CD14-positive monocyte (primary cell): ENCODE data around the gene CLTCL1. TPM values are rescaled to one million over a fixed set of nuclear protein-coding genes. Genes with fewer than 3 reads are reported as not detected.
"Not testable (repeated sequence)": the region's sequence is repeated elsewhere in the genome, so short reads cannot be mapped to it uniquely, and the experiment has no call there.

Source experiments
- DNase-seq, 3 donors: peaks; one replicate each; pipeline ENCODE4 v3.0.0-alpha.2; 2011 to 2022
- H2AFZ ChIP-seq: 2 replicates; pipeline ENCODE4 v1.6.0; 2012; ENCODE audit warnings: mild to moderate bottlenecking, low read depth, low read length, inconsistent platforms; ENCODE audit not compliant: insufficient read depth, poor library complexity, severe bottlenecking
- H3K27ac ChIP-seq, 2 donors: 1 replicate in 1 of 2; 2 replicates in 1 of 2; pipeline ENCODE4 v1.5.1; 2012 to 2013; ENCODE audit warnings: low read length in 2 of 2, control low read depth in 1 of 2, inconsistent platforms in 1 of 2, low read depth in 1 of 2, mild to moderate bottlenecking in 1 of 2
- H3K27me3 ChIP-seq, 2 donors: one replicate each; pipeline versions ENCODE4 v1.6.0 to v1.6.1; 2011 to 2013; ENCODE audit warnings: low read length in 2 of 2; ENCODE audit not compliant: control insufficient read depth in 2 of 2, insufficient read depth in 2 of 2
- H3K36me3 ChIP-seq, 2 donors: replicated peaks in 1 of 2; 1 replicate in 1 of 2; 2 replicates in 1 of 2; pipeline versions ENCODE4 v1.5.1 to v1.6.1; 2012 to 2013; ENCODE audit warnings: low read length in 2 of 2, control low read depth in 1 of 2, inconsistent platforms in 1 of 2, mild to moderate bottlenecking in 1 of 2; ENCODE audit not compliant: insufficient read depth in 2 of 2, control insufficient read depth in 1 of 2
- H3K4me1 ChIP-seq, 2 donors: 1 replicate in 1 of 2; 2 replicates in 1 of 2; pipeline versions ENCODE4 v1.5.1 to v1.6.1; 2012 to 2013; ENCODE audit warnings: low read length in 2 of 2, control low read depth in 1 of 2, inconsistent platforms in 1 of 2, mild to moderate bottlenecking in 1 of 2, moderate library complexity in 1 of 2; ENCODE audit not compliant: insufficient read depth in 2 of 2, control insufficient read depth in 1 of 2
- H3K4me2 ChIP-seq: replicated peaks from 2 replicates; pipeline ENCODE3; 2012; ENCODE audit warnings: low read length, moderate library complexity, mild to moderate bottlenecking; ENCODE audit not compliant: poor library complexity, severe bottlenecking; ENCODE audit errors: extremely low read depth
- H3K4me3 ChIP-seq, 3 experiments: fragments of 200-600 bp in 1 of 3; sonication (generic) in 1 of 3; replicated peaks in 1 of 3; 1 replicate in 2 of 3; 2 replicates in 1 of 3; pipeline ENCODE4 v1.5.1; 2011 to 2013; ENCODE audit warnings: low read length in 3 of 3, mild to moderate bottlenecking in 3 of 3, control low read depth in 2 of 3, low read depth in 2 of 3, inconsistent platforms in 1 of 3, moderate library complexity in 1 of 3
- H3K79me2 ChIP-seq: 2 replicates; pipeline ENCODE4 v1.6.0; 2012; ENCODE audit warnings: mild to moderate bottlenecking, control low read depth, inconsistent platforms, low read length, moderate library complexity; ENCODE audit not compliant: insufficient read depth
- H3K9ac ChIP-seq: 2 replicates; pipeline ENCODE4 v1.6.0; 2017; ENCODE audit warnings: low read length, mild to moderate bottlenecking; ENCODE audit not compliant: insufficient read depth, poor library complexity, severe bottlenecking
- H3K9me3 ChIP-seq, 2 donors: replicated peaks in 1 of 2; 1 replicate in 1 of 2; 2 replicates in 1 of 2; pipeline versions ENCODE4 v1.5.1 to v1.6.1; 2012 to 2013; ENCODE audit warnings: low read length in 2 of 2, control low read depth in 1 of 2; ENCODE audit not compliant: control insufficient read depth in 1 of 2, insufficient read depth in 1 of 2
- H4K20me1 ChIP-seq: 2 replicates; pipeline ENCODE4 v1.6.0; 2012; ENCODE audit warnings: mild to moderate bottlenecking, low read length, control low read depth, moderate library complexity; ENCODE audit not compliant: insufficient read depth
- H3K27ac Mint-ChIP-seq, 7 donors: one replicate each; pipeline ENCODE4 v1.8.0; 2020; ENCODE audit warnings: mild to moderate bottlenecking in 7 of 7, mixed read lengths in 7 of 7, moderate library complexity in 6 of 7, inconsistent platforms in 2 of 7
- H3K27me3 Mint-ChIP-seq, 3 donors: one replicate each; pipeline ENCODE4 v1.8.0; 2021 to 2022; ENCODE audit warnings: low read depth in 3 of 3, mild to moderate bottlenecking in 3 of 3, mixed read lengths in 3 of 3, moderate library complexity in 3 of 3, inconsistent platforms in 1 of 3
- H3K36me3 Mint-ChIP-seq, 2 donors: one replicate each; pipeline ENCODE4 v1.8.0; 2020; ENCODE audit warnings: mixed read lengths in 2 of 2, inconsistent platforms in 1 of 2, mild to moderate bottlenecking in 1 of 2
- H3K4me1 Mint-ChIP-seq: one replicate; pipeline ENCODE4 v1.8.0; 2020; ENCODE audit warnings: mild to moderate bottlenecking, mixed read lengths
- H3K4me3 Mint-ChIP-seq, 2 donors: one replicate each; pipeline ENCODE4 v1.8.0; 2020; ENCODE audit warnings: mild to moderate bottlenecking in 2 of 2, mixed read lengths in 2 of 2, moderate library complexity in 1 of 2
- H3K9me3 Mint-ChIP-seq, 7 donors: one replicate each; pipeline ENCODE4 v1.8.0; 2020 to 2022; ENCODE audit warnings: mixed read lengths in 7 of 7, mild to moderate bottlenecking in 6 of 7, moderate library complexity in 6 of 7, inconsistent platforms in 2 of 7
- CTCF ChIP-seq: fragments of 200-600 bp; IDR thresholded peaks from one replicate; pipeline ENCODE4 v1.8.0; 2022; ENCODE audit warnings: antibody characterized with exemption, mild to moderate bottlenecking
- WGBS: methylation state at CpG from one replicate; pipeline ENCODE4 v1.1.5; 2013; ENCODE audit warnings: missing lambda C conversion rate; ENCODE audit not compliant: insufficient coverage; 5-methylcytosine and 5-hydroxymethylcytosine counted together
- intact Hi-C, 2 donors: fragments of 100-400 bp; cut with micrococcal nuclease; formaldehyde crosslinking; loops; one replicate each; pipeline versions ENCODE4 v1.15.0 to v1.15.1; 2023
- polyA plus RNA-seq, 3 donors: library from polyadenylated mRNA; depleted of rRNA in 1 of 3; unstranded in 2 of 3; stranded (reverse) in 1 of 3; fragments of 300-500 nt in 2 of 3; fragments of >200 nt in 1 of 3; fragmentation: Illumina TruSeq in 2 of 3; gene quantifications; 1 replicate in 2 of 3; 2 replicates in 1 of 3; pipeline ENCODE4 v1.2.3, GENCODE V29; 2012 to 2021

CLTCL1 gene
- polyA plus RNA-seq, 3 donors, result 5.1 to 17.0 (median 6.1) TPM

- Histone ChIP-seq H3K4me3 (peak overlapping the region in 1 of 3 experiments; percentile 31), H3K4me1 (no peaks in the 10 kb centered on the region), H3K9me3 (peaks cover 2 to 5% of the 10 kb centered on the region in 2 donors), H4K20me1 (no peaks in the 10 kb centered on the region), H3K79me2 (no peaks in the 10 kb centered on the region), H3K9ac (no peak overlapping the region), H3K36me3 (no peaks in the 10 kb centered on the region), H3K27ac (peak overlapping the region in 1 of 2 donors; percentile 53), H3K4me2 (peak overlapping the region; percentile 37), H3K27me3 (no peaks in the 10 kb centered on the region), H2AFZ (peak overlapping the region; percentile 70)
- no peak overlapping the region for H3K4me3 Mint-ChIP-seq
- intact Hi-C loops, result loop anchor here in 1 of 2 donors (10.0 kb wide), 1 partner anchor 65 kb away; no protein-coding TSS in a partner anchor
- H3K27ac Mint-ChIP-seq, result peak overlapping the region in 1 of 7 donors; percentile 22
- DNase-seq, result no peak
- no peak for TF ChIP-seq CTCF
- WGBS, result 96% methylated on average over 5 of the region's 6 CpGs
- H3K27me3 Mint-ChIP-seq, result peaks cover 0 to 2% (median 0%) of the 10 kb centered on the region in 3 donors
- peaks cover 7% of the 10 kb centered on the region for H3K4me1 Mint-ChIP-seq
- H3K9me3 Mint-ChIP-seq, result peaks cover 2 to 17% (median 9%) of the 10 kb centered on the region in 7 donors
- H3K36me3 Mint-ChIP-seq, result peaks cover 0 to 5% of the 10 kb centered on the region in 2 donors
These were observed 31.3 kb downstream of the CLTCL1 start for GRCh38 chr22:19260194-19260593.

DNA sequence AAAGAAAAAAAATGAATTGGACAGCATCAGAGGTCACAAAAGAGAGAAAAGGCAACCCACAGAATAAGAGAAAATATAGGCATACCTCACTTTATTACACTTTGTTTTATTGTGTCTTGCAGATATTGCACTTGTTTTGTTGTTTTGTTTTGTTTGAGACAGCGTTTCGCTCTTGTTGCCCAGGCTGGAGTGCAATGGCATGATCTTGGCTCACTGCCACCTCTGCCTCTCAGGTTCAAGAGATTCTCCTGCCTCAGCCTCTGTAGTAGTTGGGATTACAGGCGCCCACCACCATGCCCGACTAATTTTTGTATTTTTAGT is 32.6 kb downstream of the CLTCL1 start:
- H2AFZ ChIP-seq, H4K20me1 ChIP-seq, H3K4me1 ChIP-seq, H3K9me3 ChIP-seq, H3K27me3 Mint-ChIP-seq, H3K36me3 ChIP-seq, H3K27ac ChIP-seq, H3K27ac Mint-ChIP-seq, H3K9ac ChIP-seq, DNase-seq, H3K4me3 ChIP-seq, H3K4me3 Mint-ChIP-seq, H3K4me1 Mint-ChIP-seq, H3K4me2 ChIP-seq, H3K36me3 Mint-ChIP-seq, intact Hi-C loops, H3K27me3 ChIP-seq, H3K79me2 ChIP-seq: not testable (repeated sequence)
- peaks cover 4 to 22% (median 14%) of the 10 kb centered on the region in 7 donors for H3K9me3 Mint-ChIP-seq
- no CpG with 5 or more reads among the region's 4 CpGs for WGBS
